HL-60/S4 treated with phorbol 12-myristate 13-acetate at 8.2 ng/mL for 4 days and 3 days (cell line): Measurements from ENCODE around the gene PCSK6.
"Not testable (repeated sequence)": the region's sequence is repeated elsewhere in the genome, so short reads cannot be mapped to it uniquely, and the experiment has no call there.

Source experiments
- in situ Hi-C: fragments of 300-500 bp; cut with MboI; formaldehyde crosslinking; loops from 2 replicates; pipeline ENCODE4 v1.15.0; 2022; ENCODE audit warnings: low sequenced_read_pairs

PCSK6 gene

GRCh38 chr15:101434032-101434920, 55.2 kb downstream of the PCSK6 start:
- in situ Hi-C loops = no loop called here

DNA sequence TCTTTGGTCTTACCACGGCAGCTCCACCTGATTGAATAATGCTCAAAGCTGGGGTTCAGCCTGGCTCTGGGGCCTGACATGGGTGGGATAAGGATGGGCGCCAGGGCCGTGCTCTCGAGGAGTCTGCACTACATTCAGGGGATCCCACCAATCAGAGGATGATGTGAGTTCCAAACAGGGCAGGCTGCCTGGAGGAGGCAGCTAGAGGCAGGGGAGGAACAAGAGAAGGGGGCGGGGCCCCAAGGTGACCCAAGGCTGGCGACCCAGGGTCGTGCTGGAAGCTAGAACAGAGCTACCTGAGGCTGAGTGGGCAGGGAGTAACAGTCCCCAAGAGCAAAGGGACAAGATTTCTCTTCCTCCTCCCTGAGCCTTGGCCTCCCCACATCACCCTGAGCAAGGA, 56.1 kb downstream of the PCSK6 start:
- in situ Hi-C loops = no loop called here

- in situ Hi-C loops = no loop called here
These were observed 56.5 kb downstream of the PCSK6 start for GRCh38 chr15:101432982-101433381.

DNA sequence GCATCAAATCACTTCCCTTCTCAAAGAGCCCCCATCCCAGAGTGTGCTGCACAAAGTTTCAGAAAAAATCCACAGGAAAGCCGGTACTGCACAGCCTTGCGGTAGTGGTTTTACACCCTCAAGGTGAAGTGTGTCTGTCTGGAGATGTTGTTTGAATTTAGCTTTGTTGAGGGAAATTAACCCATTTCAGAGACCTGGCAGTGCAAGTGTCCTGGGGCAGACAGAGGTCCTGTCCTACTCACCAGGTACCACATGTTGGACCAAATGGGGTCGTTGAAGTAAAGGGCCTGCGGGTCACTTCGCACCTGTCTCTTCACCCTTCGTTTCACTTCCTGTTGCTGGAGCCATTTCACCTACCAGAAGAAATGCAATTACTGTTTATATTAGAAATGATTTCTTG, 57.8 kb downstream of the PCSK6 start:
- in situ Hi-C loops = no loop called here

DNA sequence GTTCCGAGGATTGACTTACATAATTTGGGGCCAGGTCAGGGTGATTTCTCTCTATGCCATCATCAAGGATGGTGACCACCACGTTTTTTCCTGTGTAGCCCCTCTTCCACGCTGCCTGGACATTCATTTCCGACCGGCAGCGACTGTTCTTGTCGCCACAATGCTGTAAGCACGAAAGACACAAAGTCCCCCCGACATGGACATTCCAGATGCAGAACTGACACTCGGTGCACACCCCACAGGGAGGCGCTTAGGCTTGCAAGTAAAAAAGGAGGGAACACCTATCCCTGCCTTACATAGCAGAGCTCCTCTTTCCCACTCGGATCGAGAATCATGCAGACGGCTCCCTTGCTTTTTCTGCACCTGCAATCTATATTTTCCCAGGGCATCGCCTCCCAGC, 58.2 kb downstream of the PCSK6 start:
- in situ Hi-C loops = no loop called here

DNA sequence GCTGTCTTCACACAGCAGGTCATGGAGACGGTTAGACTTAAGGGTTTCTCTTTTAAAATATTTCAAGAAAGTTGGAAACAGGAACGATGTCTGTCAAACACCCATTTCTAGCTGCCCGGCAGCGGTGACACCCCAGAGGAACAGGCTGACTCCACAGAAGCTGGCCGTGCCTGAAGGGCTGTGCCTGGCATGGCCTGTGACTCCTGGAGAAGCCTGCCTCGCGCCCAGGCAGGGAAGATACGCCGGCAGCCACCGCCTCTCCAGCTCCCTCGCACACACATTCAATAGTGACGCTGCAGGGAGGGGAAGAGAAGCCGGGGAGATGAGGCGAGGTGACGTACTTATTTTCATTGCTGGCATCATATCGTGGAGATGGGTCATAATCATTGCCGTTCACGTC, 59.9 kb downstream of the PCSK6 start:
- in situ Hi-C loops = no loop called here

DNA sequence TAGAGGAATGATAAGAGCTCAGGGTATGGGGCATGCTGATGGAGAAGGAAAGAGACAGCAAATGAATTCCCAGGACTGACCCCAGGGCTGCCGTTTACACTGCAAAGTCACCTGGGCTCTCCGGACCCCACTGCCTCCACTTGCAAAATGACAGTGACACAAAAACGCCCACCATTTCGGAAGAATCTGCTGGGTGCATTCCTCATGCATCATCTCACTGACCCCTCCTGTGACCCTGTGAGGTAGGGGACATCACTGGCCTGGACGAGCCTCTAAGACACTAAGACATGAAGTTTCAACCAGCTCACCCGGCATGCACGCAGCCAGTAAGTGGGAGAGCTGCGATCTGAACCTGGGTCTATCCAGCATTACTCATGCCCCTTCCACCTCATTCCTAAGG, 60.3 kb downstream of the PCSK6 start:
- in situ Hi-C loops = no loop called here

DNA sequence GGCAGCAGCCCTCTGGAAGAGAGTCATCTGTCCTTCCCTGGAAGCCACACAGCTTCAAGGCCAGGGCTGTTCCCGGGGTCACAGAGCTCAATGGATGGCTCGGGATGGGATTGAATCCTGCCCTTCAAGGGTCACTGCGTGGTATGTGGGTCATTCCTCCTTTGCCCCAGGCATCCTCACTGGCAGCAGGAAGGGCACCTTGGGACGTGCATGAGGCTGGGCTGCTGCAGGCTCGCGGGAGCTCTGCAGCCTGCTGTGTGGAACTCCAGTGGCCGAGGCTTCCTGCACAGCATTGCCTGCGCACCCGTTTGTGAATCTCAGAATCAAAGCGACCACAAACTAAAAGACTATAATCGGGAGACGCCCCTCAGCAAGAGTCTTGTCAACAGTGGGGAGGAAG, 60.7 kb downstream of the PCSK6 start:
- in situ Hi-C loops = no loop called here

DNA sequence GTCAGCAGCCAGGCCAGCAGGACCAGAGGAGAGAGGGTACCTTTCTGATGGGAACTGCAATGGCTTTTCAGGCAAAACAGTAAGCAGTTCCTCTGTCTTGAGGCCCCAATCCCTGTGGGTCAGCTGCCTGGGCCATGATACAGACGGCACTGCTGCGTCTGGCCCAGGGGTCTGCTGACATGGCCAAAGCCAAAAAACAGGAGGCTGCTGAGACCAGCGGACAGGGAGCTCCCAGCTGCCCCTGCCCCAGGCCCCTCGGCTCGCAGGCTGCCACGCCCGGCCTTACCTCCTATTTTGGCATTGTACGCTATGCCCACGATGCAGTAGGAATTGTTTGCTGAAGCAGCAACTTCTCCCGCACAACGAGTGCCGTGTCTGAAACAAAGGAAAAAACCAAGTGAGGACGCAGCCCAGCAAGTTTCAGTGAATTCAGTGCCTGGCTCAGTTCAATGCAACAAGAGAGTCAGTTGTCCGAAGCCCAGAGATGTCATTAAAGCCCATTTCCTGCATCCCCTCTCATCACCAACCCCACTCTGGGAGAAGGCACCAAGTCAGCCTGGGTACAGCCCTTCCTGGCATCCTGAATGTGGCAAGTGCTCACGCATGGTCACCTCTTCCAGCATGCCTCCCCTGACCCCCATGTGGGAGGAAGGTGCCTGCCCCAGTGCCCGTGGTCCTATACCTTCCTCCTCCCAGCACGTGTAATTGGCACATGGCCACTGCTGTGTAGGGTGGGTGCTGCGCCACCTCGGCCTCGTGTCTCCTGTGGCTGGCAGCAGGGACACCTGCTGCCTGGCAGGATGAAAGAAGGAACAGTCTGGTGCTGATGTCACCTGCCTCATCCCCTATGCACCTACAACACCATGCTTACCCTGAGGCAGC, 61.7 kb downstream of the PCSK6 start:
- in situ Hi-C loops = no loop called here

DNA sequence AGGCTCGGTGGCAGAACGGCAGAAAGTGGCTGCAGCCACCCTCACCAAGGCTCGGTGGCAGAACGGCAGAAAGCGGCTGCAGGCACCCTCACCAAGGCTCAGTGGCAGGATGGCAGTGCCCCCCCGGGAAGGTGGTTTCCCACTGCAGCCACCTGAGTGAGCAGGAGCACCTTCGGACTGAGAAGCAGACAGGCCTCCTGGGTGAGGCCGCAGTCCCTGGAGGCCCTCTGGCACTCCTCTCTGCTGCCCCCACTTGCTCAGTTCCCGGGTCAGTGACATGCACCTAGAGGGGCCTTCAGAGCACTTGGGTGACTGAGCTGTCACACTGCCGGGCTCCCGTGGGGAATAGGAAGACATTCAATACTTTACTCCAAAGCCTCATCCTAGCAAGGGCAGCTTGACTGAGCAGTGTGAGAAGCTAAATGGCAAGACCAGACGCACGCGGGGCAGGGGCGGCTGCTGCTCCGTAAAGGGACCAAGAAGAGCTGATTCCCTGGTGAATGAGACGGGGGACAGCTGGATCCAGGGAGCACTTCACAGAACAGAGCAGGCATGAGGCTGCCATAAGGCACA, 62.7 kb downstream of the PCSK6 start:
- in situ Hi-C loops = no loop called here

GRCh38 chr15:101425787-101426365, 63.6 kb downstream of the PCSK6 start:
- in situ Hi-C loops = no loop called here

GRCh38 chr15:101424984-101425383, 64.5 kb downstream of the PCSK6 start:
- in situ Hi-C loops = no loop called here

GRCh38 chr15:101420232-101420631, 69.3 kb downstream of the PCSK6 start:
- in situ Hi-C loops = no loop called here

GRCh38 chr15:101416475-101416874, 73.0 kb downstream of the PCSK6 start:
- in situ Hi-C loops = not testable (repeated sequence)

- in situ Hi-C loops = no loop called here
These were observed 76.3 kb downstream of the PCSK6 start for GRCh38 chr15:101413239-101413638.

GRCh38 chr15:101411581-101411980, 77.9 kb downstream of the PCSK6 start:
- in situ Hi-C loops = no loop called here

- in situ Hi-C loops = no loop called here
These were observed 78.4 kb downstream of the PCSK6 start for GRCh38 chr15:101411085-101411484.

DNA sequence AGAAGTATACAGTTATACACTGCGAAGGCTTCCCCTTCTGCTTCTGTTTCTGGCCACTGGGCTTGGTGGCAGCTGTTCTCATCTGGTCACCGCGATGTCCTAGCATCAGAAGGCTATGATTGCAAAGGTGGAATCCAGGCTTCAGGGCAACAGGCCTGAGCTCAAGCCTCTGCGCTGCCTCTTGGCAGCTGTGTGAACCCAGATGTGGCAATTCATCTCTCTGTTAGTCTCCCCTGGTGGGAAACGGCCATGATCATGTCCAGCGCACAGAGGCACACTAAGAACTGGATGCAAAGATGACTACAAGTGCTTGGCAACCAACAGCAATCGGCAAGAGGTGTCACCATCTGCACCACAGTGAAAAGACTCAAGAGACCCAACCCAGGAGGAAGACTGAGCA, 78.9 kb downstream of the PCSK6 start:
- in situ Hi-C loops = no loop called here

DNA sequence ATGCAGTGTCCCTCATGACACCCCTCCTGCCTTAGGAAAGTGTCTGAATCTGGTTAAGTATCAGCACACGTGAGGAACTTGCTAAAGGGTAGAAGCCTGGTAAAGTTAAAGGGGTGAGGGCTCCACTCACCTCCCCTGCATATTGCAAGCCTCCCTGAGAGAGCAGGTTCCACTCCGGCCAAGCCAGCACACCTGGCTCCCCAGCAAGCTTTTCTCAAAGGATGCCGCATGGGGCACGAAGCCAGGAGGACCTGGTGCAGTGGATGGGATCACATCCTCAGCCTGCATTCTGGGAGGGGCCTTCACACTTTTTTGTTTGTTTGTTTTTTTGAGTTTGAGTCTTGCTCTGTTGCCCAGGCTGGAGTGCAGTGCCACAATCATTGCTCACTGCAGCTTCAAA, 79.9 kb downstream of the PCSK6 start:
- in situ Hi-C loops = no loop called here

DNA sequence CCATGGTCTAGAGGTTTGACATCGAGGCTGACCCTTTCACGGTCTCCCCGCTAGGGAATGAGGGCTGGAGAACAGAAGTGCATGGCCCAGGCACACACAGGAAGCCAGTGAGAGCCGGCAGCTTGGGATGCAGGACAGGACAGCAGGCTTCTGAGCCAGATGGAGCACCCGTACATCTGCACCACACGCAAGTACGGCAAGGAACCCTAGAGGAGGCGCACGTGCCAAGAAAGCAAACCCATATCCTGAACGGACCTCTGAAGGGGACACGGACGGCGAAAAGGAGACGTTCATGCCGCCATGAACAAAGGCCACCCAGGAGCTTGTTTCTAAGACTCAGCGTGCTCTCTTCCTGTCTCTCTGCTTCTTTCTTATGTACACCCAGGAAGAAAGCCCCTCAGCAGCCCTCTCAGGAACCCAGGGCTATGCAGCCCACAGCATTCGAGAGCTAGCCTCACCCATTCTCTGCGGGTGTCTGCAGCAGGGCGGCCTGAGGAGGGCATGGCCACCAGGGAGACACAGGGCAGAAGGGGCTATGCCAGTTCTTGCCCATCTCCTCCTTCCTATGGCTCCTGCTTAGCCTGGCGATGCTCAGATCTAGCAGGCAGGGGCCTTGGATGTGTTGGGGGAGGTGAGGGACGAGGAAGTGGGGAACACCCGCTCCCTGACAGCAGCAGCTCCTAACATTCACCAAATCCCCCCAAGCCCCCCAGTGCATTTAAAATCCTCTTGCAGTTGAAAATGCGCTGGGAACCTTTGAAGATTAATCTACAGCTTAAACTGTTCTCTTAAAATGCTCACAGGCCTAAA, 81.3 kb downstream of the PCSK6 start:
- in situ Hi-C loops = no loop called here
